Measurements from ENCODE around the gene RNF224.

RNF224 gene

GRCh38 chr9:137273611-137274320 lies 46.5 kb downstream of the RNF224 start:
- DNase-seq = no peak

- DNase-seq = no peak
These were observed 47.9 kb downstream of the RNF224 start for GRCh38 chr9:137275203-137275587.

DNA sequence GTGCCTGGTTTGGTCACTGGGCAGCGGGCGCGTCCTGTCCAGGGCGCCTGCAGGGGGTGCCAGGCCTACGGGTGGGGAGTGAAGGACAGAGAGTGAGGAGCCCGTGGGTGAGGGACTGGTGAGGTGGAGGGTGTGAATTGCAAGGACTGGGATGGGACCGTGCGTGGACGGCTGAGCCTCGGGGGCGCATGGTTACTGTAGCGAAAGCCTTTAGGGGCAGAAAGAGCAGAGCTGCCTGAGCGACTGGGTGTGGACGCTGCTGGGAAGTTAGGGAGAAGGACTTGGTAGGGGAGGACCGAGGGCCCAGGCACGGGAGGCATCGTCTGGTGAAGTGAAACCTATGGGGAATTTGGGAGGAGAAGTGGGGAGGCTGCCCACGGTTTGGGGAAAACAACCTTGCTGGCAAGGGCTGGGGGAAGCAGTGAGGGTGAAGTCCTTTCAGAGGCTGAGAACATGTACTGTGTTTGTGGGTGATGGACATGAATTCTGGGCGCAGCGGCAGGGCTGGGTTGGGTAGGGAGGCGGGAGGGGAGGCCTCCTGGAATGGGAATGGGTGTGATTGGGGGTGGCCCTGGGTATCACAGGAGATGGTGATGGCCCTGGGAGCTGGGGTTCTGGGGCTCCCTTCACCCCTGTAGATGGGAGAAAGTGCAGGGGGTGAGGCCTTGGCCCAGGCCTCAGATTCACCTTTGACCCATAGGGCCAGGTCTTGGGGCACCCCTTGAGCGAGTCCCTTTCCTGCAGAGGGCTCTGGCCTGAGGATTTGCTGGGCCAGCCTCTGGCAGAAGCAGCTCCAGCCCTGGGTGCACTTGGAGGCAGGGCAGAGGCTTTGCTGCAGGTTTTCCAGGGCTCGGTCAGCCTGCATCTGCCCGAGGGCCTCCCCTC lies 48.5 kb downstream of the RNF224 start:
- DNase-seq = no peak

DNA sequence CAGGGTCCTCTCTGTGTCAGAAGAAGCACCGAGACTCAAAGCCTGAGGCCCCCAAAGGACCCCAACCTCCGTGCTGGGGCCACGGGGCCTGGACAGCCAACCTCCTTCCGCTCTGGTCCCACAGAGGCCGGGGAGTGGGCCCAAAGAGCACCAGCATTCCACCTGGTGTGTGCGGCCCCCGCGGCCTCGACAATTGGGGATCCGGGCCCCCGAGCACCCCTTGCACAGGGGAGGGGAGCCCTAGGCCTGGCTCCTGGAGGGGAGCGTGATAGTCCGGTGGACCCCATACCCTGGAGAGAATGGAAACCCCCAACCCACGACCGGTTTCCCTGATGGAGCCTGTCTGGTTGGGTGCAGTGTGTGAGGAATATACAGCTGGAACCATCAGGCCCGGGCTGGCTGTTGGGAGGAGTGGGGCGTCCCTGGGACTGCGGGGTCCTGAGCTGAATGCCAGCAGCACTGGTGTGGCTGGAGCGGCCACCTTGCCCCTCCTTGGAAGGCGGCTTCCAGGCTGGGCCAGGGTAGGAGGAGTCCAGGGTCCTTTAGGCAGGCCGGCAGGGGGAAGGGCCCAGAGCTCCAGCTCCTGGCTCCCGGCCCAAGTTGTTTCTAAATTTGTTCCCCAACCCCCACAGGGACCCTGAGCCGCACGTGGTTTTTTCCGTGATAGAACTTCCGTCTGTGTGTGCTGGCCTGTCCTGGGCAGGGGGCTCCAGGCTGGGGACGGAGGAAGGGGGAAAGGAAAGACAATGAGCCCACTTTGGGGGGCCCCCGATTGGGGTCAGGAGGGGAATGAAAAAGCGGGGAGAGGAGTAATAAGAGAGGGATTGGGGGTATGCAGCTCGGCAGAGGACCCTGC lies 49.4 kb downstream of the RNF224 start:
- DNase-seq = peak; percentile 65

- DNase-seq = peak; percentile 75
These were observed 50.2 kb downstream of the RNF224 start, which contains the start of gene TOR4A for GRCh38 chr9:137277329-137278041. Gene TOR4A, plus strand, starts transcription at chr9:137277726. Its CDS starts 964 bp downstream, at chr9:137278690.

DNA sequence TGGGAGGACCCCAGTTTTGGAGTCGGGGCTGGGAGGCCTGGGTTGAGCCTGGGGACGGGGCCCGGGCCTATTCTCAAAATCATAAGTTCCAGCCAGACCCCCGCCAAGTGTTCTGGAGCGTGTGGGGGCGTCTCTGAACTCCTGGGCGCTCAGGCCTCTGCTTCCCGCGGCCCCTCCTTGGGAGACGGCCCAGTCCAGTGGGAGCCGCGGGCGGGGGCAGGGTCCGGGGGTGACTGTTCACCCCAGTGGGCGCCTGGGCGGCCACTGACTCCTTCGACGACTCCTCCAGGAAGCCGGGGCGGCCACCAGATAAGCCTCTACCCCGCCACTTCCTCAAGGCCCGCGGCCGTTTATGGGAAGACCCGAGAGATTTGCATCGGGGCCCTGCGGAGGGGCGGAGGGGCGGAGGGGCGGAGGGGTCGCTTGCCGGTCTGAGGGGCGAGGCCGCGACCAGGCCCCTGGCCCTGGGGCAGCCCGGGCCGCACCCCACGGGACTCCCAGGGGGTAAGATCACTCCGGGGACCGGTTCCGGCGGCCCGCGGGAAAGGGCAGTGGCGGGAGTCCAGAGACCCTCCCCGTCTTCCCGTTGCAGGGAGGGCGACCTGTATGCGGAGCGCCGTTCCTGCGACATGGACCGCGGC lies 50.9 kb downstream of the RNF224 start:
- DNase-seq = no peak
